Fibroblast of upper back skin (primary cell): Measurements from ENCODE around the gene RAB14.

ENCODE experiments used
- DNase-seq: peaks from one replicate; pipeline ENCODE4 v3.0.0-alpha.2; 2013

RAB14 gene

GRCh38 chr9:121201738-121202533 lies at the start of gene RAB14:
TSS of gene RAB14 (minus strand) at chr9:121201869. CDS start at chr9:121193412, 8,457 bp downstream.
- peak; percentile 98 for DNase-seq

- no peak for DNase-seq
Observed at GRCh38 chr9:121249563-121249962, 47.9 kb upstream of the RAB14 start.

- DNase-seq = peak; percentile 89
Observed at GRCh38 chr9:121246821-121247561, 45.3 kb upstream of the RAB14 start.

GRCh38 chr9:121242959-121243346 lies 41.3 kb upstream of the RAB14 start:
- DNase-seq = peak; percentile 56

GRCh38 chr9:121242219-121242958 lies 40.7 kb upstream of the RAB14 start:
- peak; percentile 67 for DNase-seq

GRCh38 chr9:121240472-121241135 lies 38.9 kb upstream of the RAB14 start:
- DNase-seq = peak; percentile 36

- no peak for DNase-seq
Observed at GRCh38 chr9:121239851-121240250, 38.2 kb upstream of the RAB14 start.

GRCh38 chr9:121239071-121239470 lies 37.4 kb upstream of the RAB14 start:
- peak; percentile 48 for DNase-seq

- DNase-seq = no peak
Observed at GRCh38 chr9:121237916-121238315, 36.2 kb upstream of the RAB14 start.

- no peak for DNase-seq
Observed at GRCh38 chr9:121235512-121235911, 33.8 kb upstream of the RAB14 start.

- DNase-seq = no peak
Observed at GRCh38 chr9:121234832-121235161, 33.1 kb upstream of the RAB14 start.

GRCh38 chr9:121233906-121234831 lies 32.5 kb upstream of the RAB14 start:
- peak; percentile 57 for DNase-seq

GRCh38 chr9:121232251-121232650 lies 30.6 kb upstream of the RAB14 start:
- no peak for DNase-seq

GRCh38 chr9:121230256-121230655 lies 28.6 kb upstream of the RAB14 start:
- peak; percentile 25 for DNase-seq

- no peak for DNase-seq
Observed at GRCh38 chr9:121227862-121228261, 26.2 kb upstream of the RAB14 start.

- DNase-seq = peak; percentile 32
Observed at GRCh38 chr9:121226175-121226574, 24.5 kb upstream of the RAB14 start.

- no peak for DNase-seq
Observed at GRCh38 chr9:121225240-121225639, 23.6 kb upstream of the RAB14 start.

- DNase-seq = peak; percentile 69
Observed at GRCh38 chr9:121222524-121223171, 21.0 kb upstream of the RAB14 start.

GRCh38 chr9:121221664-121222055 lies 20.0 kb upstream of the RAB14 start:
- no peak for DNase-seq

GRCh38 chr9:121220996-121221663 lies 19.5 kb upstream of the RAB14 start:
- DNase-seq = no peak

GRCh38 chr9:121219530-121219929 lies 17.9 kb upstream of the RAB14 start:
- DNase-seq = no peak
